ENCODE results near the gene SHROOM2.

GRCh38 chrX:9765072-9765736 is 21.0 kb upstream of the SHROOM2 start:
- TF ChIP-seq CTCF (IDR thresholded peaks at IDR 0.05) (no peak), POLR2AphosphoS5 (IDR thresholded peaks at IDR 0.05) (no peak), POLR2A (IDR thresholded peaks at IDR 0.05) (no peak), EP300 (IDR thresholded peaks at IDR 0.05) (no peak)

Measured in gastroesophageal sphincter (tissue), 3 donors.